ENCODE results near the gene ACOT11.

The ACOT11 gene

DNA sequence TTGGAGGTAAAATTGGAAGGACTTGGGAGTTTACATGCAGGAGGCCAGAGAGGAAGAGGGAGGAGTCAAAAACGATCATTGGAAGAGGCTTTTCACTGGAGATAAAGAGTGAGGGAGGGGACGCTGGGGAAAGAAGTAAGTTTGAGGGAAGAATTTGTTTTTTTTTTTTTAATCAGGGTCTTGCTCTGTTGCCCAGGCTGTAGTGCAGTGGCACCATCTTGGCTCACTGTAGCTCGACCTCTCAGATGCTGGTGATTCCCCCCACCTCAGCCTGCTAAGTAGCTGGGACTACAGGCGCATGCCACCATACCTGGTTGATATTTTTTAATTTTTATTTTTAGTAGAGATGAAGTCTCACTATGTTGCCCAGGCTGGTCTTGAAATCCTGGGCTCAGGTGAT, 92.3 kb downstream of the ACOT11 start:
- TF ChIP-seq, protein P1, sequence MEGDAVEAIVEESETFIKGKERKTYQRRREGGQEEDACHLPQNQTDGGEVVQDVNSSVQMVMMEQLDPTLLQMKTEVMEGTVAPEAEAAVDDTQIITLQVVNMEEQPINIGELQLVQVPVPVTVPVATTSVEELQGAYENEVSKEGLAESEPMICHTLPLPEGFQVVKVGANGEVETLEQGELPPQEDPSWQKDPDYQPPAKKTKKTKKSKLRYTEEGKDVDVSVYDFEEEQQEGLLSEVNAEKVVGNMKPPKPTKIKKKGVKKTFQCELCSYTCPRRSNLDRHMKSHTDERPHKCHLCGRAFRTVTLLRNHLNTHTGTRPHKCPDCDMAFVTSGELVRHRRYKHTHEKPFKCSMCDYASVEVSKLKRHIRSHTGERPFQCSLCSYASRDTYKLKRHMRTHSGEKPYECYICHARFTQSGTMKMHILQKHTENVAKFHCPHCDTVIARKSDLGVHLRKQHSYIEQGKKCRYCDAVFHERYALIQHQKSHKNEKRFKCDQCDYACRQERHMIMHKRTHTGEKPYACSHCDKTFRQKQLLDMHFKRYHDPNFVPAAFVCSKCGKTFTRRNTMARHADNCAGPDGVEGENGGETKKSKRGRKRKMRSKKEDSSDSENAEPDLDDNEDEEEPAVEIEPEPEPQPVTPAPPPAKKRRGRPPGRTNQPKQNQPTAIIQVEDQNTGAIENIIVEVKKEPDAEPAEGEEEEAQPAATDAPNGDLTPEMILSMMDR (IDR thresholded peaks at IDR 0.05; ENCODE audit: low read depth, low read length) = no peak
- no peak overlapping the region for H3K4me3 ChIP-seq (replicated peaks in 1 of 2; ENCODE audit: low read depth in 2 of 2, low read length in 2 of 2)
- no peak for DNase-seq (ENCODE audit: low read depth in 2 of 2)

GRCh38 chr1:54640863-54641836, 93.1 kb downstream of the ACOT11 start, which contains the start of gene MROH7:
Gene MROH7 (plus strand): TSS chr1:54641786. CDS start chr1:54652927, 11,141 bp downstream.
- DNase-seq (ENCODE audit: low read depth in 2 of 2) = no peak
- H3K4me3 ChIP-seq (replicated peaks in 1 of 2; ENCODE audit: low read depth in 2 of 2, low read length in 2 of 2) = no peak within 1 kb of the TSS
- TF ChIP-seq, protein P1 (IDR thresholded peaks at IDR 0.05; ENCODE audit: low read depth, low read length) = no peak

DNA sequence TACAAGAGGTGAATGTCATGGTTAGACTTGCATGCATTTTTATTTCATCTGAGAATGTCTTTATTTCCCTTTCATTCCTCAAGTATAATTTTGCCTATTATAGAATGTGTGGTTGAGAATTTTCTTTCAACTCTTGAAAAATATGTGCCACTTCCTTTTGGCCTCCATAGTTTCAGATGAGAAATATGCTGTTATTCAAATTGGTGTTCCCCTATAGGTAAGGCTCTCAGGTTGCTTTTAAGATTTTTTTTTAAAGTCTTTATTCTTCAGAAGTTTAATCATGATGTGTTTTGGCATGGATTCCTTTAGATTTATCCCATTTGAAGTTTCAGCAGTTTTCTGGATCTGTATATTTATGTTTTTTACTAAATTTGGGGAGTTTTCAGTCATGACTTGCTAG, 95.7 kb downstream of the ACOT11 start:
- no peak overlapping the region for H3K4me3 ChIP-seq (replicated peaks in 1 of 2; ENCODE audit: low read depth in 2 of 2, low read length in 2 of 2)
- DNase-seq (ENCODE audit: low read depth in 2 of 2) = no peak
- TF ChIP-seq, protein P1 (IDR thresholded peaks at IDR 0.05; ENCODE audit: low read depth, low read length) = no peak

DNA sequence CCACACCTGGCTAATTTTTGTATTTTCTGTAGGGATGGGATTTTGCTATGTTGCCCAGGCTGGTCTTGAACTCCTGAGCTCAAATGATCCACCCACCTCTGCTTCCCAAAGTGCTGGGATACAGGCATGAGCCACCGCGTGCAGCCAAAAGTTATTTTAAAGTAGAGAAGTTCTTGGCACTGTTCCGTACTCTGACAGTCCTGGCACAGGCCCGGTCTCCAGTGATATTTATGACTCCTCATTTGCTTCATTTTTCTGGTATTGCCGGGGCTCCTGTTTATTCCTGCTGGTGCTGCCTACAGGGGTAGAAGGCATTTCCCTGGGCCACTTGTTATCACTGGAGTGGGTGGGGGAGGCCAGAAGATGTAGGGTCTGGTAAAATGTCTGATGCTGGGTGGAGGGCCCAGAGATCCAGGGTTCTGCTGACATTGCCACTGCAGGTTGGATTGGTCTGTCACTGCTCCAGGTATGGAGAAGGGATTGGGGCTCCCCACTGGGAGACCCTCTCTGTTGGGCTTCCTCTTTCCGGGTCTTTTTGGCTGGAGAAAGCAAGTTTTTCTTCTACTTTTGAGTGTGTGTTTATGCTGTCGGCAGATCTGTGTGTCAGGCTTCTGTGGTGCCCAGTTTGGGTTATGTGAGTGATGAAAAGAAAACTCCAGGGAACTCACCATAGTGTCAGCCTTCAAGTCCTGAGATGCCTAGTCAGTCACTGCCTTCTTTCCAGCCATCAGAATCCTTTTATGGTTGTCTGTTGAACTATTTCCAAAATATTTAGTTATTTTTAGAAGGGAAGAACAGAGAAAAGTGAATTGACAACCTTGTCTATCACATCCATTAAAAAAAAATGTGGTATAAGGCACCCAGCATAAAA, 98.0 kb downstream of the ACOT11 start:
- TF ChIP-seq, protein P1 (IDR thresholded peaks at IDR 0.05; ENCODE audit: low read depth, low read length) = no peak
- DNase-seq (ENCODE audit: low read depth in 2 of 2) = peak; percentile 15 to 21
- no peak overlapping the region for H3K4me3 ChIP-seq (replicated peaks in 1 of 2; ENCODE audit: low read depth in 2 of 2, low read length in 2 of 2)

DNA sequence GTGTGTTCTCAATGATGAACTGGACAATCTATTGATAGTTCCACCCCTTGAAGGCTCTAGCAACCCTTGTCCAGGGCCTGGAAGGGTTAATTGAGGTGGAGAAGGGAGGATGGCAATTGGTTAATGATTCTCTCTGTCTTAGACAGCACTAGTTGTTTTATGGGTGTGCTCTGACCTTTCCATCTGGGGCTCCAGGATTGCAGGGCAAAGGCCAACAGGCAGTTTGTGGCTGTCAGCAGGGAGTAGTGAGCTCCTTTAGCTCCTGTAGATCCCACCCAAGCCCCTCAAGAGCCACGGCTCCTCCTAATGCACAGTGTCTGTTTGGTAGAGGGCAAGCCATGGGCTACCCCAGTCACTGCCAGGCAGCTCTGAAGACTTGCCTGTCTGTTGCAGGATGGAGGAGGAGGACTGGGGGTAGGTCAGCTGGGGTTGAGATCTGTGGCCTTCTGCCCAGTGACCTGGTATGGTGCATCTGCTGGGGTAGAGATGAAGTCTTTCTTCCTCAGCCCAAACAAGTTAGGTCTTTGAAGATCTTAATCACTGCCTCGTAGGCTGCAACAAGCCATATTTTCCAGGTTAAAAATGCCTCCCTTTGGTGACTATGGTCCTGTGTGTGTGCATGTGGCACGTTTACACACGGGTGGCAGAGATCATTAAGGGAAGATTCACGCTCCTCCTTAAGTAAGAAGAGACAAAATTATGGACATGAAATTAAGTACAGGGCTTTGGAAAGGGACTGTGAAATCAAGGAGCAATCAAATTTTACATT, 101.3 kb downstream of the ACOT11 start:
- no peak for DNase-seq (ENCODE audit: low read depth in 2 of 2)
- H3K4me3 ChIP-seq (replicated peaks in 1 of 2; ENCODE audit: low read depth in 2 of 2, low read length in 2 of 2) = no peak overlapping the region
- TF ChIP-seq, protein P1 (IDR thresholded peaks at IDR 0.05; ENCODE audit: low read depth, low read length) = no peak

GRCh38 chr1:54649921-54650320, 101.9 kb downstream of the ACOT11 start:
- no peak for DNase-seq (ENCODE audit: low read depth in 2 of 2)
- H3K4me3 ChIP-seq (replicated peaks in 1 of 2; ENCODE audit: low read depth in 2 of 2, low read length in 2 of 2) = no peak overlapping the region
- TF ChIP-seq, protein P1 (IDR thresholded peaks at IDR 0.05; ENCODE audit: low read depth, low read length) = no peak
